ENCODE results near the gene ABLIM2. TPM values are rescaled to one million over a fixed set of nuclear protein-coding genes. Genes with fewer than 3 reads are reported as not detected.

Gene ABLIM2
- total RNA-seq, 1 experiment from 2014 or later, result 6.1 TPM

DNA sequence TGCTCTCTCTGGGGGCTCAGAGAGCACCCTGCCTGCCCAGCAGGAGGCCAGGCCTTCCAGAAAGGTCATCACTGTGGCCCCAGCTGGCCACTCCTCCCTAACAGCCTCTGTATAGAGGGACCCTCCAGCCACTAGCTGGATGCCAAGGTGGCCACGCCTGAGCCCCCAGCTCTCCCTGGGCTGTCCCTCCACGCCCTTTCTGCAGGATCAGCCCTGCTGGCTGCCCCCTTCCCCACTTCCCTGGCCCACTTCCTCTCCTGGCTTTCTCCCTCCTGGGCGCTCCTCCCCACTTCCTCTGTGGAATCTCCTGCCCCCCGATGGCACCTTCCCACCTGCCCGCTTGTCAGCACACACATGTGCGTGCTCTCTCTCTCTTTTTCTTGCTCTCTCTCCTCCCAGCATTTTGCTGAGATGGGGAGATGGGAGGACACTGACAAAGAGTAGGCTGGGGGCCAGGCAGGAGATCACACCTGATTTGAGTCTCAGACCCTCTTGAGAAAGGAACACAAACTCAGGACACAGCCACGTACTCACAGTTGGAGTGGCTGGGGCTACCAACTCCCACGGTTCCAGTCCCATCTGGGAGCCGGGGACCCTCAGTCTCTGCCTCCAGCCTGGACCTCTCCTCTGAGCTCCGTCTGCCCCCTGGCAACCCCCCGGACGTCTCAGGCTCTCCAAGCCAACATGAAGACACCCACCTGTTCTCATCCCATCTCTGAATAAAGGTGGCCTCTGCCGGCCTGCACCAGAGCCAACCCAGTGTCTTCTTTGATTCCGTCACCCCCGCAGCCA, 156.9 kb downstream of the ABLIM2 start (continued):
- TF ChIP-seq EGR1 (IDR thresholded peaks at IDR 0.05; ENCODE audit: low read depth) (no peak), SIN3A (IDR thresholded peaks at IDR 0.05; ENCODE audit: low read depth) (no peak)

DNA sequence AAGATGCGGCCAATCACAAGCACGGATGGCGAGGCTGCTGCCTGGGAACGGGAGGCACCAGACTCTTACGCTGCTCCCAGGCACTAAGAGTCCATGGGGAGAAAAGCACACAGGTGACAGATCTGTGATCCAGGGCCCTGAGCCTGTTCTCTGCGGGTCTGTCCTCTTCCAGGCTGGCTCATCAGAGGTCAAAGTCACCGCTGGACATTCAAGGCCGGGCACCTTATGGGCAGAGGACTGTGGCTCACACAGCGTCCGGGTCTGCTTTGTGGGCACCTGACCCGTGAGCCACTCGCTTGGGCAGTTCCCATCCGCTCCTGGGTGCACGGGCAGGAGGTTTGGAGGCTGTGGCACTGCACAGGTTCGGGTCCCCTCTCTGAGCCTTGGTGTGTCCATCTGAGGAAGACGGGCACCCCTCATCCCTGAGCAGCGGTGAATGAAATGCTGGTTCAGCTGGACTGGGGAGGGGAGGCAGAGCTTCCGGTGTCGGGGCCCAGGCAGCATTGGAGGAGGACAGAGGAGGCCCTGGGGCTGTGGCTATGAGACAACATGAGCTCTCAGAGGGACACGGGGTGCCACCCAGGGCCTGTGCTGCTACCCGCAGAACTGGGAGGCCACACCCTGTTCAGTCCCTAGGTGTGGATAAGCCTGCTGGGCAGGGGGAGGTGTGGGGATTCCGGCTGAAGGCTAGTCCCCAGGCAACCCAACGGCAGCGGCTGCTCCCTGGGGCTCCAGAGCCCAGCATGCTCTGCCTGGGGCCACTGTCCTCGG, 157.7 kb downstream of the ABLIM2 start:
- no peaks in the 10 kb centered on the region for H3K36me3 ChIP-seq (ENCODE audit: control insufficient read depth in 1 of 2, insufficient read depth in 2 of 2, low read length in 2 of 2)
- ChIA-PET RAD21 (ENCODE audit: low non-redundant PET in 1 of 2, low total read pairs in 2 of 2, uncharacterized antibody in 2 of 2, unreplicated experiment in 2 of 2) (interaction anchor here in 1 of 2 experiments (0.6 kb wide), 1 partner anchor 159 kb away, joined by 4 read pairs; no protein-coding TSS in a partner anchor), POLR2A (no interaction called here), CTCF (no interaction called here)
- ATAC-seq (no peak; the same call in 1 of the 2 replicates), DNase-seq (ENCODE audit: low read depth, low spot score) (no peak)
- H3K4me3 ChIP-seq (replicated peaks in 1 of 2; ENCODE audit: low read depth in 1 of 2, low read length in 2 of 2), result no peak overlapping the region
- no peaks in the 10 kb centered on the region for H4K20me1 ChIP-seq (ENCODE audit: insufficient read depth)
- no peak overlapping the region for H3K9ac ChIP-seq (ENCODE audit: low read length)
- H3K79me2 ChIP-seq (ENCODE audit: insufficient read depth, low read length), result no peaks in the 10 kb centered on the region
- H3K4me2 ChIP-seq (ENCODE audit: low read length), result no peak overlapping the region
- H3K9me2 ChIP-seq (ENCODE audit: insufficient read depth), result no peaks in the 10 kb centered on the region
- intact Hi-C loops (cut with micrococcal nuclease), result no loop called here
- TF ChIP-seq SP1 (IDR thresholded peaks at IDR 0.05; ENCODE audit: low read depth), result no peak
- TF ChIP-seq, protein P1, sequence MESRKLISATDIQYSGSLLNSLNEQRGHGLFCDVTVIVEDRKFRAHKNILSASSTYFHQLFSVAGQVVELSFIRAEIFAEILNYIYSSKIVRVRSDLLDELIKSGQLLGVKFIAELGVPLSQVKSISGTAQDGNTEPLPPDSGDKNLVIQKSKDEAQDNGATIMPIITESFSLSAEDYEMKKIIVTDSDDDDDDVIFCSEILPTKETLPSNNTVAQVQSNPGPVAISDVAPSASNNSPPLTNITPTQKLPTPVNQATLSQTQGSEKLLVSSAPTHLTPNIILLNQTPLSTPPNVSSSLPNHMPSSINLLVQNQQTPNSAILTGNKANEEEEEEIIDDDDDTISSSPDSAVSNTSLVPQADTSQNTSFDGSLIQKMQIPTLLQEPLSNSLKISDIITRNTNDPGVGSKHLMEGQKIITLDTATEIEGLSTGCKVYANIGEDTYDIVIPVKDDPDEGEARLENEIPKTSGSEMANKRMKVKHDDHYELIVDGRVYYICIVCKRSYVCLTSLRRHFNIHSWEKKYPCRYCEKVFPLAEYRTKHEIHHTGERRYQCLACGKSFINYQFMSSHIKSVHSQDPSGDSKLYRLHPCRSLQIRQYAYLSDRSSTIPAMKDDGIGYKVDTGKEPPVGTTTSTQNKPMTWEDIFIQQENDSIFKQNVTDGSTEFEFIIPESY (IDR thresholded peaks at IDR 0.05; ENCODE audit: extremely low read depth, insufficient replicate concordance, low read length), result no peak
- TF ChIP-seq CBX3 (IDR thresholded peaks at IDR 0.05; ENCODE audit: low read depth), result no peak
- no peak for TF ChIP-seq FOSL1 (IDR thresholded peaks at IDR 0.05; ENCODE audit: low read depth)
- no peak for TF ChIP-seq TCF7L2 (IDR thresholded peaks at IDR 0.05; ENCODE audit: borderline replicate concordance, extremely low read depth, insufficient read depth, insufficient read length)
- no peak for TF ChIP-seq CEBPB (IDR thresholded peaks at IDR 0.05; ENCODE audit: low read depth)
- TF ChIP-seq ZFX (IDR thresholded peaks at IDR 0.05), result no peak
- TF ChIP-seq, protein P2, sequence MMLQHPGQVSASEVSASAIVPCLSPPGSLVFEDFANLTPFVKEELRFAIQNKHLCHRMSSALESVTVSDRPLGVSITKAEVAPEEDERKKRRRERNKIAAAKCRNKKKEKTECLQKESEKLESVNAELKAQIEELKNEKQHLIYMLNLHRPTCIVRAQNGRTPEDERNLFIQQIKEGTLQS (IDR thresholded peaks at IDR 0.05), result no peak
- TF ChIP-seq ELF1 (IDR thresholded peaks at IDR 0.05; ENCODE audit: borderline replicate concordance, low read depth), result no peak
- TF ChIP-seq POLR2AphosphoS5 (IDR thresholded peaks at IDR 0.05; ENCODE audit: low read depth, low read length), result no peak
- TF ChIP-seq YY1 (IDR thresholded peaks at IDR 0.05; ENCODE audit: extremely low read depth, insufficient replicate concordance, low read depth, low read length), result no peak
- TF ChIP-seq JUND (IDR thresholded peaks at IDR 0.05), result no peak
- H3K4me1 ChIP-seq (ENCODE audit: control insufficient read depth in 1 of 2, insufficient read depth in 2 of 2, low read length in 2 of 2), result no peaks in the 10 kb centered on the region
- BruUV-seq (replicated peaks), result no TSS peak
- no peak overlapping the region for H2AFZ ChIP-seq (ENCODE audit: low read depth, low read length, poor library complexity, severe bottlenecking)
- no peak overlapping the region for H3K27ac ChIP-seq (ENCODE audit: low read depth, low read length)
- no peaks in the 10 kb centered on the region for H3K27me3 ChIP-seq (ENCODE audit: insufficient read depth, low read length)
- no peaks in the 10 kb centered on the region for H3K9me3 ChIP-seq (ENCODE audit: control insufficient read depth in 1 of 2, insufficient read depth in 1 of 2, low read depth in 1 of 2, low read length in 2 of 2)
